Naive thymus-derived CD4-positive, alpha-beta T cell (primary cell): ENCODE data around the gene MAPKAPK2. TPM values are rescaled to one million over a fixed set of nuclear protein-coding genes. Genes with fewer than 3 reads are reported as not detected.

Experiments used
- ATAC-seq: fragments of 150-1000 bp; cut with Tn5 transposase; 2 replicates; pipeline ENCODE4 v1.10.0; 2021; ENCODE audit warnings: mild to moderate bottlenecking, moderate library complexity
- CTCF ChIA-PET: fragments of 350-600 bp; sonication (Branson Sonifier 250); formaldehyde crosslinking; loops from one replicate; lab custom pipeline; 2021; ENCODE audit warnings: antibody characterized with exemption; lab: Charles Lee
- POLR2A ChIA-PET: fragments of 350-600 bp; sonication (Branson Sonifier 250); formaldehyde crosslinking; loops from one replicate; lab custom pipeline; 2021; ENCODE audit warnings: antibody characterized with exemption, inconsistent platforms; lab: Charles Lee
- DNase-seq, 9 donors: peaks; one replicate each; pipeline versions ENCODE4 v3.0.0 to v3.0.0-alpha.2; 2020 to 2022; ENCODE audit warnings: mixed read lengths in 1 of 9
- H3K27ac ChIP-seq: one replicate; pipeline ENCODE4 v1.7.0; 2013; ENCODE audit warnings: mild to moderate bottlenecking, low read depth, low read length, moderate library complexity
- H3K27me3 ChIP-seq, 2 donors: one replicate each; pipeline ENCODE4 v1.7.0; 2013; ENCODE audit warnings: low read length in 2 of 2, mild to moderate bottlenecking in 2 of 2, moderate library complexity in 2 of 2; ENCODE audit not compliant: control insufficient read depth in 2 of 2, insufficient read depth in 2 of 2
- H3K36me3 ChIP-seq, 3 experiments: 1 replicate in 2 of 3; 2 replicates in 1 of 3; pipeline ENCODE4 v1.7.0; 2013; ENCODE audit warnings: low read length in 3 of 3, mild to moderate bottlenecking in 3 of 3, moderate library complexity in 1 of 3; ENCODE audit not compliant: insufficient read depth in 3 of 3, control insufficient read depth in 2 of 3
- H3K4me1 ChIP-seq, 2 donors: one replicate each; pipeline ENCODE4 v1.7.0; 2013; ENCODE audit warnings: low read length in 2 of 2, mild to moderate bottlenecking in 2 of 2, moderate library complexity in 1 of 2; ENCODE audit not compliant: control insufficient read depth in 2 of 2, insufficient read depth in 2 of 2
- H3K4me3 ChIP-seq: 2 replicates; pipeline ENCODE4 v1.7.0; 2013; ENCODE audit warnings: mild to moderate bottlenecking, low read length
- H3K9me3 ChIP-seq, 3 experiments: 1 replicate in 2 of 3; 2 replicates in 1 of 3; pipeline ENCODE4 v1.7.0; 2013; ENCODE audit warnings: low read length in 3 of 3; ENCODE audit not compliant: control insufficient read depth in 2 of 3
- H3K27ac Mint-ChIP-seq, 9 donors: one replicate each; pipeline ENCODE4 v1.8.0; 2020 to 2022; ENCODE audit warnings: mixed read lengths in 9 of 9, mild to moderate bottlenecking in 8 of 9, moderate library complexity in 5 of 9, inconsistent platforms in 2 of 9
- H3K27me3 Mint-ChIP-seq, 5 donors: one replicate each; pipeline ENCODE4 v1.8.0; 2021 to 2022; ENCODE audit warnings: mixed read lengths in 5 of 5, mild to moderate bottlenecking in 1 of 5
- H3K36me3 Mint-ChIP-seq, 5 donors: one replicate each; pipeline ENCODE4 v1.8.0; 2020 to 2022; ENCODE audit warnings: mixed read lengths in 5 of 5, mild to moderate bottlenecking in 3 of 5, inconsistent platforms in 1 of 5
- H3K4me1 Mint-ChIP-seq, 7 donors: one replicate each; pipeline ENCODE4 v1.8.0; 2020 to 2022; ENCODE audit warnings: mixed read lengths in 7 of 7, mild to moderate bottlenecking in 3 of 7, inconsistent platforms in 1 of 7
- H3K4me3 Mint-ChIP-seq, 10 donors: one replicate each; pipeline ENCODE4 v1.8.0; 2020 to 2022; ENCODE audit warnings: mild to moderate bottlenecking in 10 of 10, mixed read lengths in 10 of 10, moderate library complexity in 6 of 10, inconsistent platforms in 2 of 10
- H3K9me3 Mint-ChIP-seq, 11 donors: one replicate each; pipeline ENCODE4 v1.8.0; 2020 to 2022; ENCODE audit warnings: mixed read lengths in 11 of 11, mild to moderate bottlenecking in 4 of 11, inconsistent platforms in 1 of 11, moderate library complexity in 1 of 11
- intact Hi-C, 2 donors: fragments of 100-400 bp; cut with micrococcal nuclease; formaldehyde crosslinking; loops; one replicate each; pipeline ENCODE4 v1.15.1; 2023
- polyA plus RNA-seq, 2 donors: library from polyadenylated mRNA; unstranded; fragments of 300-500 nt; fragmentation: Illumina TruSeq; gene quantifications; one replicate each; pipeline ENCODE4 v1.2.3, GENCODE V29; 2021
- total RNA-seq, 6 experiments: library from RNA in 5 of 6; stranded (reverse) in 5 of 6; gene quantifications; 1 replicate in 5 of 6; 2 replicates in 1 of 6; pipeline ENCODE4 v1.2.3 and lab custom pipeline; 2021 to 2026

MAPKAPK2 gene
- total and polyA plus RNA-seq, 7 experiments from 2014 or later, result 1.4 to 123 (median 53.2) TPM

DNA sequence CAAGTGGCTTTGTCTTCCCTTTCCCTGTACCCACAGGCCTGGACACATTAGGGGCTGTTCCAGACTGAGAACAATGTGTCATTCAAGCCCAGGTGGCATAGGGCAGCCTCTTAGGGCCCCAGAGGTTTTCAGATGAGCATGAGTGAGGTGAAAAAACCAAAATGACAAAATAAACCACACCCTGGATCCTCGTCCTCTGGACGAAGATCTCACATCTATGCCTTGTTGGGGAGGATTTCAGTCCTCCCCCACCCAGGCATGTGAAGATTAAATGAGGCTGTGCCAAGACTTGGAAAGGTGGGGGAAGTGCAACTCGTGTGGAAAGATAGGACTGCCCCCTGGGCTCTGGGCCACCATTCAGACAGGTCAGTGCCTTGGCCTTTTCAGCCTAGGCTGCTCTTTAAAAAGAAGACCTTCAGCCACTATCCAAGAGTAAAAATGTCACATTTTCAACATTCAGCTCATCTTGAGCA lies 53.1 kb downstream of the MAPKAPK2 start:
- Mint-ChIP-seq H3K4me1 (peaks cover 51 to 78% (median 61%) of the 10 kb centered on the region in 7 donors), H3K9me3 (no peaks in the 10 kb centered on the region), H3K4me3 (peak overlapping the region in 6 of 10 donors; percentile 2 to 63 (median 32)), H3K27ac (peak overlapping the region; percentile 73 to 94 (median 89)), H3K36me3 (peaks cover 0 to 21% (median 3%) of the 10 kb centered on the region in 5 donors), H3K27me3 (no peaks in the 10 kb centered on the region)
- Histone ChIP-seq H3K36me3 (peaks cover 0 to 5% (median 3%) of the 10 kb centered on the region in 3 experiments), H3K27me3 (no peaks in the 10 kb centered on the region), H3K4me3 (no peak overlapping the region), H3K27ac (no peak overlapping the region), H3K4me1 (peaks cover 56 to 59% of the 10 kb centered on the region in 2 donors), H3K9me3 (no peaks in the 10 kb centered on the region)
- ChIA-PET CTCF (interaction anchor here (0.6 to 9.3 kb wide), 8 partner anchors 18 to 983 kb away, joined by 3 to 329 read pairs (median 6); partner anchors contain the start of gene IL19), POLR2A (interaction anchor here (0.6 to 10.0 kb wide), 9 partner anchors 19 to 193 kb away, joined by 3 to 148 read pairs (median 4); partner anchors contain the start of gene FCMR)
- ATAC-seq, result peak; percentile 45
- peak in 1 of 9 donors; percentile 42 for DNase-seq
- intact Hi-C loops, result loop anchor here in 1 of 2 donors (5.0 kb wide), 1 partner anchor 340 kb away; no protein-coding TSS in a partner anchor

DNA sequence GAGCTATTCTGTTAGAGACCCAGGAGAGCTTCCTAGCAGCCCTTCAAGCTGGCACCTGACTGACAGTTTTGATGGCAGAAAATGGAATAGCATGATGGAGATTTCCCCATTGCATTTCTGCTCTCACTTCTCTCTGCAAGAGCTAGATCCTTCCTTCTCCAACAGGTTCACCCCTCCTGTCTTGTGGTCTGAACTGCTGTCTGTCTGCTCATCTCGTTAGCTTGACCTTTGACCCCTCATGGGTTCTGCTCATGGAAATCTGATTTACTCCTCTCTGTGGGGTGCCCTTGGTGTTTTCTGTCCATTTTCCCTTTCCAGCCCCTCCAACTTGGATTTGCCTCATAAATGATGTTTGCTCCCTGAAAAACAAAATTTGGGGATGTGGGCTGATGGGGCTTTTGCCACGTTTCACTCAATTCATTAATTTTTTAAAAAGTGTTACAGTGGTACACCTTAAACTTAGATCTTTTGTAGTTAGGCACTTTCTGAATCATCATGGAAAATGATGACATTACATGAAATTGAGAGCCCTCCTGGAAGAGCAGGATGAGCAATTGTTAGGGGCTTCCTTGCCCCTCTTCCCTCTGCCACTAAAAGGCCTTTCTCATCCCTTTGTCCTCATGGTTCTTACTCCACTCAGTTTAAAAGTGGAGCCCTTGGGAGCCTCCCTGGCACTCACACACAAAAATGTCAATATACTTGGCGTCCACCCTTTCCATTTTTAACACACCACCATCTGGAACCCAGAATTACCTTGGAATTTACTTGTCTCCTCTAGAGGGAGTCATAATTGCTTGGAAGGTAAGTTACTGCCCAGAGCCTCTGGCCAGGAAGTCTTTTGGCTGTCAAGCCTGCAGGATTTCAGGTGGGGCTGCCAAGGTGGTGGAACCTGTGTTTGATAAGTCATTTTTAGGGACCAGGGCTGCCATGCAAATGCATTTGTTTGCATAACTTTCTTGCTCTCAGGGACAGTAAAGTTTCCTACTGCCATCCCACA lies 54.0 kb downstream of the MAPKAPK2 start:
- POLR2A ChIA-PET, result interaction anchor here (0.6 to 10.0 kb wide), 13 partner anchors 18 to 196 kb away, joined by 3 to 148 read pairs (median 4); partner anchors contain the start of gene FCMR
- Histone ChIP-seq H3K9me3 (no peaks in the 10 kb centered on the region), H3K4me3 (no peak overlapping the region), H3K4me1 (peaks cover 56 to 59% of the 10 kb centered on the region in 2 donors), H3K27ac (no peak overlapping the region), H3K27me3 (no peaks in the 10 kb centered on the region), H3K36me3 (no peaks in the 10 kb centered on the region)
- H3K4me1 Mint-ChIP-seq, result peaks cover 51 to 83% (median 66%) of the 10 kb centered on the region in 7 donors
- H3K4me3 Mint-ChIP-seq, result peak overlapping the region in 8 of 10 donors; percentile 20 to 78 (median 54)
- H3K27me3 Mint-ChIP-seq, result peaks cover 0 to 2% (median 0%) of the 10 kb centered on the region in 5 donors
- peak overlapping the region; percentile 75 to 96 (median 90) for H3K27ac Mint-ChIP-seq
- intact Hi-C loops, result loop anchor here (1.0 to 5.0 kb wide), 5 partner anchors 19 to 339 kb away; no protein-coding TSS in a partner anchor
- ATAC-seq (no peak), DNase-seq (no peak)
- CTCF ChIA-PET, result interaction anchor here (0.7 to 9.3 kb wide), 13 partner anchors 18 to 243 kb away, joined by 3 to 329 read pairs (median 4); partner anchors contain the start of gene IL19
- peaks cover 0 to 16% (median 0%) of the 10 kb centered on the region in 5 donors for H3K36me3 Mint-ChIP-seq
- no peaks in the 10 kb centered on the region for H3K9me3 Mint-ChIP-seq

DNA sequence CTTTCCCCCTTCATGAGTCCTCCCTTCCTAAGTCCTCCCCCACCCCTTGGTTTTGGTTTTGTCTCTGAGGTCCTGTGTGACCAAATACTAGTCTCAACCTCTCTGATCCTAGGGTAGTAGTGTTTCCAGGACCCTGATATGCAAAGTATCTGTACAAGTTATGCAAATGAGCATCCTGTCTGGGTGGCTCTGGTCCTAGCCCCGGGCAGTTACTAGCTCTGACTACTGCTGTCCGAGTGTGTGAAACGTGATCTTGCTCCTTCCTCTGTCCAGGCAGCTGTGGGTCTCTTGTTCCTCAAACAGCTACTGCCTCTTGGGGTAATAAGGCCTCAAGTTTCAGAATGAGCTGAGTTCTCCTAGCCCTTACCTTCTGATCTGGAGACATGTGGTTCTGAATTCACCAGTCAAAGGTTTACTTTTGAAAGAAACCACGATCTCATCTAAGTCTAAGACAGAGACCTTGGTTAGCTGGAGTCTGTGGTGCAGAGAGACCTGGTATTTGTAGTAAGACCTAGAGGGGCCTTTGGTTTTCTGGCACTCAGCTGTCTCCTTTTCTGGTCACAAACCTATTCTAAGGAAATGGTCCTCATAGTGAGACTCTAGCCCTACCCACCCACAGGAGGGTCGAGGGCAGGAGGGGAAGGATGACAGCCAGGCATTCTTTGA lies 54.8 kb downstream of the MAPKAPK2 start:
- peaks cover 0 to 4% (median 0%) of the 10 kb centered on the region in 5 donors for H3K27me3 Mint-ChIP-seq
- Histone ChIP-seq H3K4me1 (peaks cover 56 to 64% of the 10 kb centered on the region in 2 donors), H3K9me3 (no peaks in the 10 kb centered on the region), H3K27me3 (no peaks in the 10 kb centered on the region), H3K4me3 (no peak overlapping the region), H3K36me3 (no peaks in the 10 kb centered on the region), H3K27ac (no peak overlapping the region)
- H3K4me3 Mint-ChIP-seq, result peak overlapping the region; percentile 41 to 78 (median 60)
- ATAC-seq (peak; percentile 62), DNase-seq (peak in 8 of 9 donors; percentile 27 to 61 (median 46))
- ChIA-PET POLR2A (interaction anchor here (0.7 to 1.7 kb wide), 10 partner anchors 9 to 196 kb away, joined by 3 to 5 read pairs (median 4); partner anchors contain the start of gene IL10), CTCF (interaction anchor here (0.6 to 3.0 kb wide), 13 partner anchors 14 to 246 kb away, joined by 3 to 13 read pairs (median 3); no protein-coding TSS in a partner anchor)
- intact Hi-C loops, result loop anchor here (1.0 to 5.0 kb wide), 5 partner anchors 18 to 338 kb away; no protein-coding TSS in a partner anchor
- H3K27ac Mint-ChIP-seq, result peak overlapping the region; percentile 75 to 96 (median 90)
- H3K4me1 Mint-ChIP-seq, result peaks cover 49 to 82% (median 68%) of the 10 kb centered on the region in 7 donors
- H3K9me3 Mint-ChIP-seq, result no peaks in the 10 kb centered on the region
- peaks cover 0 to 16% (median 0%) of the 10 kb centered on the region in 5 donors for H3K36me3 Mint-ChIP-seq

DNA sequence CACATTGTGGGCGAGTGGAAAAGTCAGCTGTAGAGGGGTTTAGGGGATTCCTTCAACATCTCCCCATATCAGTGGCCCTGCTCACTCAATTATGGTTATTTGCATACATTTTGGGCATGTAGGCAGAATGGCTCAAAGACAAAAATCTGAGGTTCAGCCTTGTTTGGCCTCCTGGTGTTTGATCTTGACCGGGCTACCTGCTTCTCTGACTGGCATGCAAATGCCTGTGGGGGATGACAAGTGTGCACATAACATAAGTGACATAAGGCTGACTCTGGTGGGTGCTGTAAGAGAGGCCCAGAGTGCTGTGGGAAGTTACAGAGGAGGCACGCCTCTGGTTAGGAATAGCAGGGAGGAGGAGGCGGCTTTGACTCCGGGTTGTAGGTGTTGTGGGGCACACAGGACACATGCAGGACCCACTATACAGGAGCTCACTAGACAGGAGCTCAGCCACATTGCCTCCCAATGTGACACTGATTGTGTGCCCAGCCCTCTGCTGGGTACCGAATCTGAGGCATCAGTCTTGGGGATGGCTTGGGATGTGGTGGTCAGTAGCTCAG lies 56.5 kb downstream of the MAPKAPK2 start:
- H3K4me3 ChIP-seq, result no peak overlapping the region
- ChIA-PET CTCF (interaction anchor here (1.1 to 3.0 kb wide), 3 partner anchors 14 to 187 kb away, joined by 3 to 13 read pairs (median 5); no protein-coding TSS in a partner anchor), POLR2A (interaction anchor here (0.5 to 1.5 kb wide), 5 partner anchors 14 to 182 kb away, joined by 3 to 4 read pairs (median 3); partner anchors contain the start of gene FCMR)
- H3K36me3 ChIP-seq, result no peaks in the 10 kb centered on the region
- intact Hi-C loops, result no loop called here
- no peaks in the 10 kb centered on the region for H3K9me3 Mint-ChIP-seq
- ATAC-seq (no peak), DNase-seq (no peak)
- H3K4me1 Mint-ChIP-seq, result peaks cover 42 to 82% (median 61%) of the 10 kb centered on the region in 7 donors
- H3K9me3 ChIP-seq, result no peaks in the 10 kb centered on the region
- no peak overlapping the region for H3K27ac ChIP-seq
- peaks cover 0 to 13% (median 0%) of the 10 kb centered on the region in 5 donors for H3K36me3 Mint-ChIP-seq
- H3K27ac Mint-ChIP-seq, result peak overlapping the region in 3 of 9 donors; percentile 11 to 61 (median 36)
- H3K27me3 ChIP-seq, result no peaks in the 10 kb centered on the region
- H3K4me1 ChIP-seq, result peaks cover 39 to 54% of the 10 kb centered on the region in 2 donors
- no peak overlapping the region for H3K4me3 Mint-ChIP-seq
- peaks cover 0 to 4% (median 0%) of the 10 kb centered on the region in 5 donors for H3K27me3 Mint-ChIP-seq

DNA sequence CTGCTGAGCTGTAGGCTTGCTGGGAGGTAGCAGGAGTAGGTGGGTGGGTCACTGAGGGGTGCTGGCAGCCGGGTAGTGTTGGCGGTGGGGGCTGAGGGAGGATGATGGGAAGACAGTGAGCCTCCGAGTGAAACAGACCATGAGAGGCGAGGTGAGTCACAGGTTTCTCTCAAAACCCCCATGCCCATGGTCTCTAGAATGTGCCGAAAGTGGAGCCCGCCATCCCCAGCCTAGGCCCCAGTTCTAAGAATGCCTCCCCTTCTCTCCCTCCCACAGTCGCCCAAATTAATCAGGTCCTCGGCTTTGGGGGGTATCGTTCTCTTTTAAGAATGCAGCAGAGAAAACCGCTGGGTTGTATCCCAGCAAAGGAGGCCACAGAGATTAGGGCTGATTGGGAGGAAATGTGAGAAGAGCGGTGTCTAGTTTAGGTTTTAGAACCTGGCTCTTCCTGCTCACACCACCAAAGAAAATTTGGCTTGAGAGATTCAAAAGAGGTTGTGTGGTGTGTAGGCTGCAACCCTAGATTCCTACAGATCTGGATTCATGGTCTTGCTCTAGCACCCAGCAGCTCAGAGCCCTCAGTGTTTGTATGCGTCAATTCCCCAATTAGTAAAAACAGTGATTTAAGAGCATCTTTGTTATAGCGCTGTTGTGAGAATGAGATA lies 58.1 kb downstream of the MAPKAPK2 start:
- no peaks in the 10 kb centered on the region for H3K27me3 ChIP-seq
- Mint-ChIP-seq H3K27ac (peak overlapping the region in 3 of 9 donors; percentile 19 to 62 (median 50)), H3K27me3 (peaks cover 0 to 4% (median 0%) of the 10 kb centered on the region in 5 donors), H3K4me1 (peaks cover 39 to 78% (median 47%) of the 10 kb centered on the region in 7 donors), H3K36me3 (peaks cover 0 to 8% (median 0%) of the 10 kb centered on the region in 5 donors), H3K9me3 (no peaks in the 10 kb centered on the region), H3K4me3 (no peak overlapping the region)
- ChIA-PET CTCF (interaction anchor here (0.5 to 1.2 kb wide), 2 partner anchors 8 to 80 kb away, joined by 3 to 4 read pairs; no protein-coding TSS in a partner anchor), POLR2A (interaction anchor here (1.1 to 1.6 kb wide), 4 partner anchors 8 to 176 kb away, joined by 3 to 5 read pairs (median 4); no protein-coding TSS in a partner anchor)
- intact Hi-C loops, result no loop called here
- no peaks in the 10 kb centered on the region for H3K36me3 ChIP-seq
- no peaks in the 10 kb centered on the region for H3K9me3 ChIP-seq
- no peak overlapping the region for H3K27ac ChIP-seq
- peaks cover 25 to 37% of the 10 kb centered on the region in 2 donors for H3K4me1 ChIP-seq
- no peak overlapping the region for H3K4me3 ChIP-seq
- no peak for DNase-seq
- no peak for ATAC-seq
